Loucy (cell line): Measurements from ENCODE around the gene KRTAP10-12.

ENCODE experiments used
- CTCF ChIP-seq: fragments of 200-600 bp; sonication (generic); conservative IDR thresholded peaks from 2 replicates; pipeline ENCODE4 v1.5.1; 2014; ENCODE audit warnings: mild to moderate bottlenecking, antibody characterized with exemption, low read length
- EZH2phosphoT487 ChIP-seq: fragments of 200-600 bp; IDR thresholded peaks from 2 replicates; pipeline ENCODE4 v1.6.1; 2018; ENCODE audit warnings: antibody characterized with exemption, mild to moderate bottlenecking, moderate library complexity, borderline replicate concordance

- TF ChIP-seq CTCF (no peak), EZH2phosphoT487 (no peak)
Measured at GRCh38 chr21:44711327-44712202, 14.6 kb downstream of the KRTAP10-12 start, which contains the start of gene TSPEAR.
